OCI-LY1 (cell line): ENCODE results near the gene CHRD.

ENCODE experiments used
- H2AFZ ChIP-seq: fragments of 200-600 bp; sonication (generic), shearing (Covaris generic); 2 replicates; pipeline ENCODE4 v1.6.0; 2014; ENCODE audit warnings: antibody characterized with exemption, mild to moderate bottlenecking, low read length
- H3F3A ChIP-seq: fragments of 200-600 bp; sonication (generic), shearing (Covaris generic); 2 replicates; pipeline ENCODE4 v1.6.0; 2014; ENCODE audit warnings: mild to moderate bottlenecking, antibody characterized with exemption, low read length, moderate library complexity; ENCODE audit not compliant: insufficient read depth
- H3K27ac ChIP-seq: fragments of 200-600 bp; sonication (generic); 2 replicates; pipeline ENCODE4 v1.5.1; 2014; ENCODE audit warnings: low read length, mixed run types, mild to moderate bottlenecking, low read depth; ENCODE audit not compliant: poor library complexity, severe bottlenecking
- H3K27me3 ChIP-seq: fragments of 200-600 bp; sonication (generic); 2 replicates; pipeline ENCODE4 v1.6.0; 2014; ENCODE audit warnings: antibody characterized with exemption, mild to moderate bottlenecking, low read length, moderate library complexity; ENCODE audit not compliant: insufficient read depth
- H3K36me3 ChIP-seq: fragments of 200-600 bp; sonication (generic); 2 replicates; pipeline ENCODE4 v1.6.1; 2014; ENCODE audit warnings: mild to moderate bottlenecking, antibody characterized with exemption, low read length, moderate library complexity, mixed read lengths; ENCODE audit not compliant: insufficient read depth
- H3K4me1 ChIP-seq: fragments of 200-600 bp; sonication (generic); 2 replicates; pipeline ENCODE4 v1.5.1; 2014; ENCODE audit warnings: mild to moderate bottlenecking, low read length, moderate library complexity; ENCODE audit not compliant: insufficient read depth, severe bottlenecking
- H3K4me2 ChIP-seq: fragments of 200-600 bp; sonication (generic), shearing (Covaris generic); 2 replicates; pipeline ENCODE4 v1.6.1; 2014; ENCODE audit warnings: low read length
- H3K4me3 ChIP-seq: fragments of 200-600 bp; sonication (generic); 2 replicates; pipeline ENCODE4 v1.5.1; 2014; ENCODE audit warnings: low read length, low read depth, mild to moderate bottlenecking, mixed read lengths; ENCODE audit not compliant: poor library complexity, severe bottlenecking
- H3K79me2 ChIP-seq: fragments of 200-600 bp; shearing (Covaris generic); 2 replicates; pipeline ENCODE4 v1.6.1; 2016; ENCODE audit warnings: mixed run types, low read length, mixed read lengths; ENCODE audit not compliant: insufficient read depth
- H3K9ac ChIP-seq: fragments of 200-600 bp; sonication (generic), shearing (Covaris generic); 2 replicates; pipeline ENCODE4 v1.6.1; 2014; ENCODE audit warnings: mild to moderate bottlenecking, low read length, mixed read lengths
- H3K9me2 ChIP-seq: fragments of 200-600 bp; sonication (generic), shearing (Covaris generic); 2 replicates; pipeline ENCODE4 v1.6.1; 2014; ENCODE audit warnings: low read depth, mild to moderate bottlenecking, low read length, mixed read lengths
- H3K9me3 ChIP-seq: fragments of 200-600 bp; shearing (Covaris generic); 2 replicates; pipeline ENCODE4 v1.6.1; 2014; ENCODE audit warnings: low read length, mixed read lengths
- H4K20me1 ChIP-seq: fragments of 200-600 bp; sonication (generic), shearing (Covaris generic); 2 replicates; pipeline ENCODE4 v1.6.0; 2016; ENCODE audit warnings: mild to moderate bottlenecking, low read length; ENCODE audit not compliant: insufficient read depth
- EZH2 ChIP-seq: fragments of 200-600 bp; sonication (generic), shearing (Covaris generic); IDR thresholded peaks from 2 replicates; pipeline ENCODE4 v1.8.0; 2017; ENCODE audit warnings: borderline replicate concordance, mixed run types, mild to moderate bottlenecking, antibody characterized with exemption, low read length, moderate library complexity, mixed read lengths
- TF ChIP-seq, protein P1 (sequence below): fragments of 200-600 bp; sonication (generic), shearing (Covaris generic); IDR thresholded peaks from 2 replicates; pipeline ENCODE4 v1.5.1; 2017; ENCODE audit warnings: mild to moderate bottlenecking, antibody characterized with exemption, low read length, moderate library complexity, mixed read lengths

Gene CHRD

DNA sequence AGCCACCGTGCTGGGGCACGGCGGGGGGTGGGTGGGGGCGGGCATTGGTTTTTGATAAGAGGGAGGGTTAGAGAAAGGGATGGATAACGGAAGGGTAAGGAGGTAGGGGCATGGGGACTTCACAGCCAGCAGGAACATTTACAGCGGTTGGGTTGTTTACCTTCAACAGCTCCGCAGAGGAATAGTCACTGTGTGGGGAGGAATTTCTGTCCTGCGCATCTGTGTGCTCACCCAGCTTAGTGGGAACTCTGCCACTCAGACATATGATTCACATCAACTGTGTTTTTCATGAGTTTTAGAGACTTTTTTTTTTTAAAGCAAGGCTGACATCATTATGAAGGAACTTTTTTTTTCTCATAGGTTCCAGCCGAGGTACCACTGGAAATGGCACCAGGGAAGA lies 19.6 kb downstream of the CHRD start:
- Histone ChIP-seq H2AFZ (no peak overlapping the region), H3K4me2 (no peak overlapping the region), H3K9me3 (no peaks in the 10 kb centered on the region), H3K9me2 (no peaks in the 10 kb centered on the region), H3K4me3 (no peak overlapping the region), H3K27ac (no peak overlapping the region), H4K20me1 (no peaks in the 10 kb centered on the region), H3K9ac (no peak overlapping the region), H3K4me1 (no peaks in the 10 kb centered on the region), H3F3A (no peaks in the 10 kb centered on the region), H3K79me2 (no peaks in the 10 kb centered on the region), H3K36me3 (no peaks in the 10 kb centered on the region), H3K27me3 (no peaks in the 10 kb centered on the region)
- TF ChIP-seq EZH2: no peak
- TF ChIP-seq, protein P1, sequence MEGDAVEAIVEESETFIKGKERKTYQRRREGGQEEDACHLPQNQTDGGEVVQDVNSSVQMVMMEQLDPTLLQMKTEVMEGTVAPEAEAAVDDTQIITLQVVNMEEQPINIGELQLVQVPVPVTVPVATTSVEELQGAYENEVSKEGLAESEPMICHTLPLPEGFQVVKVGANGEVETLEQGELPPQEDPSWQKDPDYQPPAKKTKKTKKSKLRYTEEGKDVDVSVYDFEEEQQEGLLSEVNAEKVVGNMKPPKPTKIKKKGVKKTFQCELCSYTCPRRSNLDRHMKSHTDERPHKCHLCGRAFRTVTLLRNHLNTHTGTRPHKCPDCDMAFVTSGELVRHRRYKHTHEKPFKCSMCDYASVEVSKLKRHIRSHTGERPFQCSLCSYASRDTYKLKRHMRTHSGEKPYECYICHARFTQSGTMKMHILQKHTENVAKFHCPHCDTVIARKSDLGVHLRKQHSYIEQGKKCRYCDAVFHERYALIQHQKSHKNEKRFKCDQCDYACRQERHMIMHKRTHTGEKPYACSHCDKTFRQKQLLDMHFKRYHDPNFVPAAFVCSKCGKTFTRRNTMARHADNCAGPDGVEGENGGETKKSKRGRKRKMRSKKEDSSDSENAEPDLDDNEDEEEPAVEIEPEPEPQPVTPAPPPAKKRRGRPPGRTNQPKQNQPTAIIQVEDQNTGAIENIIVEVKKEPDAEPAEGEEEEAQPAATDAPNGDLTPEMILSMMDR: no peak

DNA sequence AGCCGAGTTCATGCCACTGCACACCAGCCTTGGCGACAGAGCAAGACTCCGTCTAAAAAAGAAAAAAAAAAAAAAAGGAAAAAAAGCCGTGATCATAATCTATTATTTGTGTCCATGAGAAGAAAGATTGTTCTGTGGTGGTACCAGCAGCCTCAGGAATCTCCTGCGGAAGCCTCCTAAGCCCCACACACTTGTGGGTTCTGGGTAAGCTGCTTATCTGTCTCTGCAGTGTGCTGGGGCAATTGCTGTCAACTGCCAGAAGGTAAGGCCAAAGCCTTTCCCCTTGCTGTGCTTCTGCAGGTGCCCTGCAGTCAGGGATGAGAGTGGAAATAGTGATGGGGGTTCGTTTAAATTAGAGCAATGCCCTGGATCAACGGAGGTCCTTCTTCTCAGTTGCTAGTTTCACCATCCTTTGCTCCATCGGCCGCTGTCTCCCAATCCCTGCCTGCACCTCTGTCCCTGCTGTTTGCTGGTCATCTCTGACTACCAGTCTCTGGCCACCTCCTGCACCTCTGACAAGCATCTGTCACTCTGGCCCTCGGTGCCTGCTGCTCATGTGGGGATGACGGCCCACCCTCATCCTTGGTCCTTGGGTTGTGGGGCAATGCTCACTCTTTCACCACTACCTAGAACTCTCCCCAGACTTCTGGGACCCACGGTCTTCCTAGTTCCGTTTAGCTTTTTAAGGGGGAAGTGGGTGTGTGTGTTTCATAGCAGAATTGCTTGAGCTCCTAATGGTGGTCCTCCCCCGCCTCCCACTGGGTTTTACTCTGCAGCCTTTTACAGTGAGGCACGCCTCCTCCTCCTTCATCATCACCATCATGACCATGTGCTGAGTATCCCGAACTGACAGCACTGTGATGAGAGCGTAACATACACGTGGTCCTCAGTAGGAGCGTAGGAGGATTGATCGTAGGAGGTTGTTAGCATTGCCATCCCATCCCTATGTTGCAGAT lies 25.5 kb downstream of the CHRD start:
- Histone ChIP-seq H3K9ac (no peak overlapping the region), H2AFZ (no peak overlapping the region), H3K4me1 (no peaks in the 10 kb centered on the region), H3K36me3 (no peaks in the 10 kb centered on the region), H3K4me2 (no peak overlapping the region), H3K9me3 (no peaks in the 10 kb centered on the region), H3K4me3 (no peak overlapping the region), H3K9me2 (no peaks in the 10 kb centered on the region), H3K27ac (no peak overlapping the region), H3K79me2 (no peaks in the 10 kb centered on the region), H3K27me3 (no peaks in the 10 kb centered on the region; the same call in 1 of the 2 replicates), H4K20me1 (no peaks in the 10 kb centered on the region), H3F3A (no peaks in the 10 kb centered on the region)
- TF ChIP-seq, protein P1: no peak
- TF ChIP-seq EZH2: no peak

DNA sequence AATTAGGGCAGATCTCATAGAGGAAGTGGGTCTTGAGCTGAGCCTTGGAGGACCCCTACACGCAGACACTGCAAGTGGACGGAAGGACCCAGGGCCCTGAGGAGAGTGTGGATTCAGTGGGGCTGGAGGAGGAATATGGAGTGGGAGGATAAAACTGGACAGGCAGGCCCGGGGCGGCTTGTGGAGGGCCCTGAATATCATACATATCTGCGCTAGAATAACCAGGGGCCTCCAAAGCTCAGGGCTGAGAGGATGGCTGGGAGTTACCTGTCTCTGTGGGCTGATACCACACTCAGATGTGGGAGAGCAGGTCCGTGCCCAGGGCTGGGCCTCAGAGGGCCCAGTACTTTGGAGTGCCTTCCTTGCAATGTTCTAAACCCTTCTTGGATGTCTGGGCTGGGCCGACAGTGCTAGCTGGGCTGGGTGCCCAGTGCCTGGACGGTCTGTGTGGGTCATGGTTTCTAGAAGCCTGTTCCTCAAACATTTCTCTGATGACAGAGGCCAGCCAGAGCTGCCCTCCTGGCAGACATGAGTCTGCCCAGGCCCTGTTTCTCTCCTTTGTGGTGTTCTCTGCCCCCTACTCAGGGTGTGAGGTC lies 29.6 kb downstream of the CHRD start:
- Histone ChIP-seq H3F3A (no peaks in the 10 kb centered on the region), H3K9me2 (no peaks in the 10 kb centered on the region), H2AFZ (no peak overlapping the region), H4K20me1 (no peaks in the 10 kb centered on the region), H3K79me2 (no peaks in the 10 kb centered on the region), H3K4me2 (no peak overlapping the region), H3K27ac (no peak overlapping the region), H3K36me3 (no peaks in the 10 kb centered on the region), H3K9ac (no peak overlapping the region), H3K4me1 (no peaks in the 10 kb centered on the region), H3K9me3 (no peaks in the 10 kb centered on the region), H3K27me3 (peaks cover 9% of the 10 kb centered on the region), H3K4me3 (no peak overlapping the region)
- TF ChIP-seq, protein P1: no peak
- no peak for TF ChIP-seq EZH2
